Measurements from ENCODE around the gene SOD3.

Gene SOD3

GRCh38 chr4:24775032-24775605 is 20.3 kb upstream of the SOD3 start:
- no peak for DNase-seq (ENCODE audit: low read depth in 3 of 3)

GRCh38 chr4:24775750-24776149 is 19.6 kb upstream of the SOD3 start:
- DNase-seq (ENCODE audit: low read depth in 3 of 3): no peak

GRCh38 chr4:24777536-24778463 is 17.6 kb upstream of the SOD3 start:
- DNase-seq (ENCODE audit: low read depth in 3 of 3): no peak

GRCh38 chr4:24778464-24779225 is 16.7 kb upstream of the SOD3 start:
- no peak for DNase-seq (ENCODE audit: low read depth in 3 of 3)

- DNase-seq (ENCODE audit: low read depth in 3 of 3): no peak
Observed at GRCh38 chr4:24780936-24781495, 14.4 kb upstream of the SOD3 start.

- DNase-seq (ENCODE audit: low read depth in 3 of 3): no peak
Observed at GRCh38 chr4:24781999-24782745, 13.2 kb upstream of the SOD3 start.

GRCh38 chr4:24783506-24783905 is 11.9 kb upstream of the SOD3 start:
- DNase-seq (ENCODE audit: low read depth in 3 of 3): no peak

- no peak for DNase-seq (ENCODE audit: low read depth in 3 of 3)
Observed at GRCh38 chr4:24791043-24791442, 4.3 kb upstream of the SOD3 start.

- no peak for DNase-seq (ENCODE audit: low read depth in 3 of 3)
Observed at GRCh38 chr4:24792552-24792951, 2.8 kb upstream of the SOD3 start.

GRCh38 chr4:24793219-24794005 is 2.0 kb upstream of the SOD3 start:
- DNase-seq (ENCODE audit: low read depth in 3 of 3): no peak

GRCh38 chr4:24794051-24794450 is 1.3 kb upstream of the SOD3 start:
- DNase-seq (ENCODE audit: low read depth in 3 of 3): no peak

GRCh38 chr4:24794480-24794879 is 893 bp upstream of the SOD3 start:
- no peak for DNase-seq (ENCODE audit: low read depth in 3 of 3)

- no peak for DNase-seq (ENCODE audit: low read depth in 3 of 3)
Observed at GRCh38 chr4:24795666-24796381, 451 bp downstream of the SOD3 start.

- no peak for DNase-seq (ENCODE audit: low read depth in 3 of 3)
Observed at GRCh38 chr4:24796620-24797019, 1.2 kb downstream of the SOD3 start.

GRCh38 chr4:24798036-24798610 is 2.8 kb downstream of the SOD3 start:
- no peak for DNase-seq (ENCODE audit: low read depth in 3 of 3)

- no peak for DNase-seq (ENCODE audit: low read depth in 3 of 3)
Observed at GRCh38 chr4:24799196-24799543, 3.8 kb downstream of the SOD3 start.

- DNase-seq (ENCODE audit: low read depth in 3 of 3): no peak
Observed at GRCh38 chr4:24799544-24800324, 4.4 kb downstream of the SOD3 start.

GRCh38 chr4:24800325-24800895 is 5.0 kb downstream of the SOD3 start:
- no peak for DNase-seq (ENCODE audit: low read depth in 3 of 3)

All from stimulated activated CD4-positive, alpha-beta T cell treated with anti-CD3 and anti-CD28 coated beads, TNF-alpha, amount 100 ng/mL, for 48 hours (primary cell).